ENCODE data around the gene SELP.
"Not testable (repeated sequence)": the region's sequence is repeated elsewhere in the genome, so short reads cannot be mapped to it uniquely, and the experiment has no call there.

Gene SELP

GRCh38 chr1:169630006-169630405 lies at the start of gene SELP:
Gene SELP (minus strand): TSS chr1:169630124. CDS start chr1:169630074, 50 bp downstream.
- no peak for DNase-seq

DNA sequence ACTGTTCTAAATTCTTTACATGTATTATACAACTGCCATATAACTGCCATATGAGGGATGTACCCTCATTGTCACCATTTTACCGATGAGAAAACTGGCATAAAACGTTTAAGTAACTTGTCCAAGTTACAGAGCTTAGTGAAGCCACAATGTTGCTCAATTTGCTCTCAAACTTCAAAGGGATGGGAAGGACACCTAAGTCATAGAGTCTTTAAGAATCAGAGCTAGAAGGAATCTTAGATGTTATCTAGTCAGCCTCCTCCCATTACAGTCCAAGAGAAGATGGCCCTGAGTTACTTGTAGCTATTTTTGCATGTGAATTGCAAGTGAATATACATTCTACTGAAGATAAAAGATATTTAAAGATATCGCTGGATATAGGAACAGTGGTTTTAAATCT lies 49.8 kb upstream of the SELP start:
- no peak for DNase-seq

DNA sequence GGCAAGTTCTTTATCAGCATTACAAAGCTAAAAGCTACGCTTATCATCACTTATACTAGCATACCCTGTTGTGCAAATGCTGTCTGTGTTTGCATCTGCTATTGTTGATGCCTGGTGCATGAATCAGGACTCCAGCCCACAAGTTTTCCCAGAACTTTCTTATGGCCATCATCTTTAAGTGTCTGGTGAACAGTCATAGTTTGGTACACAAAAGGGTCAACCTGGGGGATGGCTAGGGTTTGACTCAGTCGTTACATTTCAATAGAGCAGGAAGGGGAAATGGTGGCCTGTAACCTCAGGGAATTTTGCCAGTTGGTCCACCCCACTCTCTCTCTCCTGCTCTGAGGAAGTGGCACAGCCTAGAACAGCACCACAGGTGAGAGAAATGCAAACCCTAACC lies 46.1 kb upstream of the SELP start:
- no peak for DNase-seq

GRCh38 chr1:169670836-169671235 lies 40.9 kb upstream of the SELP start:
- DNase-seq: no peak

- DNase-seq: not testable (repeated sequence)
Observed at GRCh38 chr1:169670244-169670643, 40.3 kb upstream of the SELP start.

DNA sequence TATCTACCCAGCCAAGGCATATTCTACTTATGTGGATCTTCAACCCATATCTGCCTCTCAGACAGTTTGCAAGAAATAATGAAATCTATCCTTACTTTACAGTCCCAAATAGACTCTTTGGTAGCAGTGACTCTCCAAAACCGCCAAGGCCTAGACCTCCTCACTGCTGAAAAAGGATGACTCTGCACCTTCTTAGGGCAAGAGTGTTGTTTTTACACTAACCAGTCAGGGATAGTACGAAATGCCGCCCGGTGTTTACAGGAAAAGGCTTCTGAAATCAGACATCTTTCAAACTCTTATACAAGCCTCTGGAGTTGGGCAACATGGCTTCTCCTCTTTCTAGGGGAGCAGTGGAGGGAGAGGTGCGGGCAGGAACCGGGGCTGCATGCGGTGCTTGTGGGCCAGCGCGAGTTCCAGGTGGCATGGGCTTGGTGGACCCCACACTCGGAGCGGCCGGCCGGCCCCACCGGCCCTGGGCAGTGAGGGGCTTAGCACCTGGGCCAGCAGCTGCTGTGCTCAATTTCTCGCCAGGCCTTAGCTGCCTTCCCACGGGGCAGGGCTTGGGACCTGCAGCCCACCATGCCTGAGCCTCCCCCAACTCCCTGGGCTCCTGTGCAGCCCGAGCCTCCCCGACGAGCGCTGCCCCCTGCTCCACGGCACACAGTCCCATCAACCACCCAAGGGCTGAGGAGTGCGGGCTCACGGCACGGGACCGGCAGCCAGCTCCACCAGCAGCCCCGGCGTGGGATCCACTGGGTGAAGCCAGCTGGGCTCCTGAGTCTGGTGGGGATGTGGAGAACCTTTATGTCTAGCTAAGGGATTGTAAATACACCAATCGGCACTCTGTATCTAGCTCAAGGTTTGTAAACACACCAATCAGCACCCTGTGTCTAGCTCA lies 38.0 kb upstream of the SELP start:
- not testable (repeated sequence) for DNase-seq

GRCh38 chr1:169667227-169667639 lies 37.3 kb upstream of the SELP start:
- DNase-seq: not testable (repeated sequence)

DNA sequence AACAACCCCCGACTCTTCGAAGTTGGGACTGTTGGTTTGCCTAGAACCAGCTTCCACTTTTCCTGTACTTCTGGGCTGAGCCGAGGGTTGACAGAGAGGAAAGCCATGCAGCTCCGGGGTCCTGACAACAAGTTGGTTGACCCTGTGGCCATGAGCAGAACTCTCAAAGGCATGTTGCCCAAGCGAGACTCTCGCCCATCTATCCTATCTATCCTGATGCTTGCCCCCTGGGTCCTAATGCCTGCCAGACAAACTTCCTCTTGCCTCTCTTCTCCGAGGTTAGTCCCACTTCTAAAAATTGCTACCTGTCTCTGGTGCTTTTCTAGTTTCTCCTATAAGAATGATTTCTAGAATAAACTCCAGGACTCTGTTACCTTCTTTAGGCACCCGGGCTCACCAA lies 32.8 kb upstream of the SELP start:
- not testable (repeated sequence) for DNase-seq

DNA sequence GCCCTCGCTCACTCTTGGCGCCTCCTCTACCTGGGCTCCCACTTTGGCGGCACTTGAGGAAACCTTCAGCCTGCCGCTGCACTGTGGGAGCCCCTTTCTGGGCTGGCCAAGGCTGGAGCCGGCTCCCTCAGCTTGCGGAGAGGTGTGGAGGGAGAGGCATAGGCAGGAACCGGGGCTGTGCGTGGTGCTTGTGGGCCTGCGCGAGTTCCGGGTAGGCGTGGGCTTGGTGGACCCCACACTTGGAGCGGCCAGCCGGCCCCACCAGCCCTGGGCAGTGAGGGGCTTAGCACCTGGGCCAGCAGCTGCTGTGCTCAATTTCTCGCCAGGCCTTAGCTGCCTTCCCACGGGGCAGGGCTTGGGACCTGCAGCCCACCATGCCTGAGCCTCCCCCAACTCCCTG lies 31.1 kb upstream of the SELP start:
- DNase-seq: not testable (repeated sequence)

DNA sequence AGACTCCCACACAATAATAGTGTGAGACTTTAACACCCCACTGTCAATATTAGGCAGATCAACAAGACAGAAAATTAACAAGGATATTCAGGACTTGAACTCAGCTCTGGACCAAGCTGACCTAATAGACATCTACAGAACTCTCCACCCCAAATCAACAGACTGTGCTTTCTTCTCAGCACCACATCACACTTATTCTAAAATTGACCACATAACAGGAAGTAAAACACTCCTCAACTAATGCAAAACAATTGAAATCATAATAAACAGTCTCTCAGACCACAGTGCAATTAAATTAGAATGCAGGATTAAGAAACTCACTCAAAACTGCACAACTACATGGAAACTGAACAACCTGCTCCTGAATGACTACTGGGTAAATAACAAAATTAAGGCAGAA lies 28.9 kb upstream of the SELP start:
- not testable (repeated sequence) for DNase-seq

GRCh38 chr1:169653873-169654272 lies 23.9 kb upstream of the SELP start:
- no peak for DNase-seq

GRCh38 chr1:169651035-169651434 lies 21.1 kb upstream of the SELP start:
- no peak for DNase-seq

GRCh38 chr1:169650551-169650950 lies 20.6 kb upstream of the SELP start:
- no peak for DNase-seq

DNA sequence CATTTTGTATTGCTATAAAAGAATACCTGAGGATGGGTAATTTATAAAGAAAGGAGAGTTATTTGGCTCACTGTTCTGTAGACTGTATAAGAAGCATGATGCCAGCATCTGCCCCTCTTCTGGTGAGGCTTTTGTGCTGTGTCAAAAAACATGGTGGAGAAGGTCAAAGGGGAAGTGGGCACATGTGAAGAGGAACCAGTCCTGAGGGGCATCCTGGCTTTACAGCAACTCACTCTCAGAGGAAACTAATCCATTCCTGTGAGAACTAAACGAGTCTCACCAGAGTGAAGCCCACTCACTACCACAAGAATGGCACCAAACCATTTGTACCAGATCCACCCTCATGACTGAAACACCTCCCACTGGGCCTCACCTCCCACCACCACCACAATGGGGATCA lies 18.8 kb upstream of the SELP start:
- DNase-seq: no peak

DNA sequence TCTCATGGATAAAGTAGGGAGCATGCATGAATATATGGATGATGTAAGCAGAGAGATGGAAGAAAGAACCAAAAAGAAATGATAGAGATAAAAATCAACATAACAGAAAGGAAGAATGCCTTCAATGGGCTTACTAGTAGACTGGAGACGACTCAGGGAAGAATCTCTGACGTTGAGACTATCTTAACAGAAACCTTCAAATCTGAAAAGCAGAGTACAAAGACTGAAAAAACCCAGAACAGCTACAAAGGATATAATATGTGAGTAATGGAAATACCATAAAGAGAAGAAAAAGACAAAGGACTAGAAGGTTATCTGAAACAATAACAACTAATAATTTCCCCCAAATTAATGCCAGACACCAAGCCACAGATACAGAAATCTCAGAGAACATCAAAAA lies 18.3 kb upstream of the SELP start:
- DNase-seq: no peak

DNA sequence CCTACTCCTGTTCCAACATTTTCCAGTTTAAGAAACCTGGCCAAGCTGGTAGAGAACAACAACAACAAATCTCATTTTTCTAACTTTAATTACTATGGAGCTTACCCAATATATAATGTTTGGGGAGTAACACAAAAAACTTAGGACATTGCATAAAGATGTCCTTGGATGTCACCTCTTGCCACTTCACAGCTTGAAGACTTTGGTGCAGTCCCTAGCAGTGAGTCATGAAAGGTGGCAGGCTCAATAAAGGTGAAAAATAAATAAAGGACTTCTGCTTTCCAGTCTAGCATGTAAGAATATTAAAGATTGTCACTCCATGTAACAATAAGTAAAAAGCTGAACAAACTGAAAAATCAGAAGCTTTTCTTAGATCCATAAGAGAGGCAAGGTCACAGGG lies 17.6 kb upstream of the SELP start:
- no peak for DNase-seq

DNA sequence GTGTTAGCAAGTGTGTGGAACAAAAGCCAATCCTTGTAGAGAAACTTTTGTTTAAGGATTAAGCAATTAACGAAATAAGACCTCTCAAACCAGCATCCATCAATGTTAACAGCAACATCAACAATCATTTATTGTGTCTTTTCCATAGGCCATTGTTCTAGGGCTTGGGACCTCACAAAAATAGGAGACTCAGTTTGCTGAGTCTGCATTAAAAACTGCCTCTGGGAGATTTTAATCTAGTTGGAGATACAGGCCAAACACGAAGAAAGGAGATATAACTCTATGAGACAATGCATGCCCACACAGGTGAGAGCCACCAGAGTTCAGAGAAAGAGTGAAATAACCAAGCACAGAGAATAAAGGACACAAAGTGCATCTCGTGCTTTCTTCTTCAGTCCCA lies 14.4 kb upstream of the SELP start:
- DNase-seq: no peak

DNA sequence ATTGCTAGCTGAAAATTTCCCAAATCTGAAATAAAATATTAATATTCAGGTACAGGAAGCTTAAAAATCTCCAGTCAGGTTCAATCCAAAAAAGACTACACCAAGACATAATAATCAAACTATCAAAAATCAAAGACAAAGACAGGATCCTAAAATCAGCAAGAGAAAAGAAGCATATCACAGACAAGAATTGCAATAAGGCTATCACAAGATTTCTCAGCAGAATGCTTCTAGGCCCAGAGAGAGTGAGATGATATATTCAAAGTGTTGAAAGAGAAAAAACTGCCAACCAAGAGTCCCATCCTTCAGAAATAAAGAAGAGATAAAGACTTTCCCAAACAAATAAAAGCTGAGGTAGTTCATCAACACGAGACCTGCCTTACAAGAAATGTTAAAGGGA lies 5.0 kb upstream of the SELP start:
- DNase-seq: no peak

DNA sequence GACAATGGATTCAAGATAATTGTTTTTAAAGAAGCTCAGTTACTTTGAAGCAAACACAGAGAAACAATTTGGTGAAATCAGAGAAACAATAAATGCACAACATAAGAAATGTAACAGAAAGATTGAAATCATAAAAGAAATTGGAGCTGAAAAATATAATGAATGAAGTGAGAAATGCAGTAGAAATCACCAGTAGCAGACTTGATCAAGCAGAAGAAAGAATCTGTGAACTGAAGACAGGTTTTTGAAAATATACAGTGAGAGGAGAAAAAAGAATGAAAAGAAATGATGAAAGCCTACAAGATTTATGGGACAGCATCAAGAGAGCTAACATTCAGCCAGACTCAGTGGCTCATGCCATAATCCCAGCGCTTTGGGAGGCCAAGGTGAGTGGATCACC lies 4.2 kb upstream of the SELP start:
- DNase-seq: no peak

- DNase-seq: no peak
Observed at GRCh38 chr1:169631249-169631648, 1.3 kb upstream of the SELP start.

DNA sequence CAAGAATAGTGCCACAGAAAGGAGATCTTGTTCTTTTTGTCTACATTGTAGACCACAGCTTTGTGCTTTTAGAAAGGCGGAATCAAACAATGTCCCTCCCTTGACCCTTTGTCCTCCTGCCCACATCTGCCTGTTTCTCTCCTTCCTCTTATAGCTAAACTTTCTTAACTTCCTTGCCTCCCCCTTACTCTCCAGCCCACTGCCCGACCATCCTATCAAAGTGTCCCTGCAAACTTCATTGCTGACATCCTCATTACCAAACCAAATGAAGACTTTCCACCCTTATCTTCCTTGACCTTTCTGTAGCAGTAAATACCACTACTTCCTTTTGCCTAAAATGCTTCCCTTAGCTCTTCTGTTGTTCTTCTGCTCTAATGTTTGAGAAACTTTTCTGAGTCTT lies 5.0 kb downstream of the SELP start:
- DNase-seq: no peak

DNA sequence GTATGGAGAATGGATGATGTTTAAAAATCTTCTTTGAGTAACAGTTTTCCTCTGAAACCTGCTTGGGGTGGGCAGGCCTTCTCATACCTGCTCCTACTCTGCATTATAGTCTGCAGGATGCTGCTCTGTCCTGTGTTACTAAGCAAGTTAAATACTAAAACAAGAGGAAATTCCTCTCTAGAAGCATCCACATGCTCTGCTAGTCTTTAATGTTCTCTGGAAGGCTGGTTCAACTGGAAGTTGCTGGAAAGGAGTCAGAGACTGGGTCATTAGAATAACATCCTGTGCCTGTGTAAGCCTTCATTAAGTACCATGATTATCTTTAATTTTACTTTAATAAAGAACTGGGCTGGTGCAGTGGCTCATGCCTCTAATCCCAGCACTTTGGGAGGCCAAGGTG lies 5.8 kb downstream of the SELP start:
- DNase-seq: no peak

DNA sequence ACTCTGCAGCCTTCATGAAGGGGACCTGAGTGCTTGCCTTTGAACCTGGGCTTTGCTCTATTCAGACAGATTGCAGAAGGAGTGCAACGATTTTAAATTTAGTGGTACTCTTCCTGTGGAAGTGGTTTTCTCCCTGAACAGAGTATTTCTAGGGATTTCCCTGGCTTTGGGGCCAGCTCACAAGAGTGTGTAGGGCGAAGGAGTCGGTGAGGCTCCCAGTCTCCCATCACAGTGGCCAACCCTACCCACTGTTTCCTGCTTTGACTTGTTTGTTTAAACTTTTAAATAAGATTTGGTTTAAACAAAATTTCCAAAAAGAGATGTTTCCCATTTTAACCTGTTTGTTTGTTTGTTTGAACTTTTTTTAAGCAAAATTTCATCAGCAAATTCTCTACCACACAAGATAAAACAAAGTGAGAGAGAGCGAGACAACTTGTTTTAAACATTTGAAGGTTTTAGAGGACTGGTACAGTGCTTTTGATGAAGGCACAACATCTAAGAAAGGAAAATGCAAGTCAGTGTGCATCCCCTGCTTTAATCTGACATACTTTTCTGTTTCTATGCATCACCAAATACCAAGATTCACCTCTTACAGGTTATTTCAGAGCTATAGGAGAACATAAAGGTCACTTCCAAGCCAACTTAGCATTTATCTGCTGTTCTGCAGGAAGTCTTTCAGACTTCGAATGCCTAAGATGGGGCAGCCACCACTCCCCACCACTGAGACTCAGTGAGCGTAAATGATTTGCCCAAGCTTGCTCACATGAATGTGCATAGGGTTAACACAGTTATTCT lies 6.6 kb downstream of the SELP start:
- no peak for DNase-seq

DNA sequence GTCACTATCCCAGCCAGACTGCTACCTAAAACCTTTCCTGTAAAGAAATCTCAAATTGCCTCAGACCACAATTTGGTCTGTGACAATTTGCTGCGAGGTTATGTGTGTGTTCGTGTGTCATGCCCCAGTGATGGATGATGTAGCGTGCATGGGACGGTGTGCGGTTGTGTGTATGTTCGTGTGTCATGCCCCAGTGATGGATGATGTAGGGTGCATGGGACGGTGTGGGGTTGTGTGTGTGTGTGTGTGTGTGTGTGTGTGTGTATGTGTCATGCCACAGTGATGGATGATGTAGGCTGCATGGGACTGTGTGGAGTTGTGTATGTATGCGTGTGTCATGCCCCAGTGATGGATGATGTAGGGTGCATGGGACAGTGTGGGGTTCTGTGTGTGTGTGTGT lies 9.4 kb downstream of the SELP start:
- no peak for DNase-seq
